ENCODE data around the gene TRUB2.
"Not testable (repeated sequence)": the region's sequence is repeated elsewhere in the genome, so short reads cannot be mapped to it uniquely, and the experiment has no call there.

TRUB2 gene

GRCh38 chr9:128288273-128289004 lies 33.8 kb downstream of the TRUB2 start:
- H3K4me3 ChIP-seq (ENCODE audit: low read length), result no peak overlapping the region
- no peak for TF ChIP-seq CTCF (conservative IDR thresholded peaks at IDR 0.05; ENCODE audit: low read depth, low read length)
- DNase-seq (ENCODE audit: low read depth), result no peak

GRCh38 chr9:128286440-128286839 lies 35.8 kb downstream of the TRUB2 start:
- no peak for TF ChIP-seq CTCF (conservative IDR thresholded peaks at IDR 0.05; ENCODE audit: low read depth, low read length)
- H3K4me3 ChIP-seq (ENCODE audit: low read length), result no peak overlapping the region
- no peak for DNase-seq (ENCODE audit: low read depth)

GRCh38 chr9:128285033-128285784 lies 37.0 kb downstream of the TRUB2 start:
- TF ChIP-seq CTCF (conservative IDR thresholded peaks at IDR 0.05; ENCODE audit: low read depth, low read length), result no peak
- H3K4me3 ChIP-seq (ENCODE audit: low read length), result no peak overlapping the region
- DNase-seq (ENCODE audit: low read depth), result no peak

- no peak overlapping the region for H3K4me3 ChIP-seq (ENCODE audit: low read length)
- no peak for TF ChIP-seq CTCF (conservative IDR thresholded peaks at IDR 0.05; ENCODE audit: low read depth, low read length)
- no peak for DNase-seq (ENCODE audit: low read depth)
These were observed 39.7 kb downstream of the TRUB2 start for GRCh38 chr9:128282500-128282899.

GRCh38 chr9:128280084-128280622 lies 42.1 kb downstream of the TRUB2 start:
- no peak for DNase-seq (ENCODE audit: low read depth)
- TF ChIP-seq CTCF (conservative IDR thresholded peaks at IDR 0.05; ENCODE audit: low read depth, low read length), result no peak
- no peak overlapping the region for H3K4me3 ChIP-seq (ENCODE audit: low read length)

- H3K4me3 ChIP-seq (ENCODE audit: low read length); DNase-seq (ENCODE audit: low read depth): not testable (repeated sequence)
These were observed 42.9 kb downstream of the TRUB2 start for GRCh38 chr9:128279088-128280073.

All from retinal pigment epithelial cell (primary cell).